SK-N-MC (cell line): ENCODE measurements around the gene TMEM132D.

ENCODE experiments used
- EZH2 ChIP-seq: fragments of 200-600 bp; sonication (generic); IDR thresholded peaks from one replicate; pipeline ENCODE4 v1.6.1; 2017; ENCODE audit warnings: antibody characterized with exemption
- POLR2AphosphoS5 ChIP-seq: IDR thresholded peaks from 2 replicates; pipeline ENCODE4 v1.6.1; 2012; ENCODE audit warnings: mild to moderate bottlenecking, low read depth, low read length, borderline replicate concordance

DNA sequence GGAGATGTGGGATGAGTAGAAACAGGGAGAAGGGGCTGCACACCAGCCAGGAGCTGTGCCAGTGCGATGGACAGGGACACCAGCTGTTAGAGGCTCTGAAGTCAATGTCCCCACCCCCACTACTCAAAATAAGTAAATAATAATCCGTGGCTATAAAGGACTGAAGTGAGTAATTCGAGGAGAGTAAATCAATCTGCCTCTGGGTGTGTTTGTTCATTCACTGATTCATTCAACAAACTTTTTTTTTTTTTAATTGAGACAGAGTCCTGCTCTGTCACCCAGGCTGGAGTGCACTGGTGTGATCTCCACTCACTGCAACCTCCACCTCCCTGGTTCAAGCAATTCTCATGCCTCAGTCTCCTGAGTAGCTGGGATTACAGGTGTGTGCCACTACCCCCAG lies 363.6 kb downstream of the TMEM132D start:
- TF ChIP-seq EZH2 = no peak
- TF ChIP-seq POLR2AphosphoS5 = no peak
